PFSK-1 (cell line): Measurements from ENCODE around the gene EED.

ENCODE experiments used
- FOXP2 ChIP-seq: optimal IDR thresholded peaks from 2 replicates; pipeline ENCODE3; 2011; ENCODE audit warnings: borderline replicate concordance, control low read depth, inconsistent platforms; ENCODE audit not compliant: insufficient read depth; ENCODE audit errors: extremely low read length, extremely low read depth
- POLR2AphosphoS5 ChIP-seq: IDR thresholded peaks from 2 replicates; pipeline ENCODE4 v1.6.1; 2012; ENCODE audit warnings: low read depth, mild to moderate bottlenecking, control low read depth, low read length, moderate library complexity
- REST ChIP-seq, 2 experiments: IDR thresholded peaks; 2 replicates each; pipeline versions ENCODE4 v1.6.1 to v1.8.0; 2011 to 2012; ENCODE audit warnings: low read depth in 2 of 2, low read length in 2 of 2, control low read depth in 1 of 2, inconsistent platforms in 1 of 2, mild to moderate bottlenecking in 1 of 2, moderate library complexity in 1 of 2; ENCODE audit not compliant: insufficient read depth in 1 of 2
- SIN3A ChIP-seq: IDR thresholded peaks from 2 replicates; pipeline ENCODE4 v1.6.1; 2012; ENCODE audit warnings: mild to moderate bottlenecking, low read length, moderate library complexity, borderline replicate concordance; ENCODE audit not compliant: insufficient read depth
- TAF1 ChIP-seq: IDR thresholded peaks from 2 replicates; pipeline ENCODE4 v1.6.1; 2012; ENCODE audit warnings: low read length, control low read depth, borderline replicate concordance; ENCODE audit not compliant: insufficient read depth

GRCh38 chr11:86251345-86251744, 6.8 kb downstream of the EED start:
- no peak for TF ChIP-seq POLR2AphosphoS5
- TF ChIP-seq REST (IDR thresholded peaks at IDR 0.05; ENCODE audit: insufficient read depth in 1 of 2, low read depth in 2 of 2, low read length in 2 of 2): no peak
- TF ChIP-seq SIN3A: no peak
- no peak for TF ChIP-seq TAF1
- no peak for TF ChIP-seq FOXP2
